ENCODE data around the gene PMEPA1. TPM values are rescaled to one million over a fixed set of nuclear protein-coding genes. Genes with fewer than 3 reads are reported as not detected.

PMEPA1 gene
- total RNA-seq, 1 donor = 0.86 TPM

DNA sequence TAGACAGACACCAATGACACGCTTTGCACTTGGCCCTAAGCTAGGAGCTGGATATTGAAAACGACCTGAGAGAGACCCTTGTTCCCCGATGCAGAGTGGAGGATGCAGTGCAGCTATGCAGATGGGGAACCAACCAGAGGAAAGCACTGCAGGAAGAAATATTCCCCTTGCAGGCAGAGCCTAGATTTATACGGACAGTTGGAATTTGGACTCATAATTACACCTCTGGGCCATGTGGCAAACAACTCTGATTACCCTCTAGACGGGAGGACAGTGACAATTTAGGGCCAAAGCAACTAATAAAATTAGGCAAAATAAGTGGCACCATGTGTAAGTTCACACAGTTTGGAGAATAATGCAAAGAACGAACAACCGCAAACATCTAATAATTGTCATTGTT is 12.3 kb downstream of the PMEPA1 start:
- DNase-seq (ENCODE audit: low read depth) = no peak
- H3K4me3 ChIP-seq (ENCODE audit: low read depth, low read length) = no peak overlapping the region
- TF ChIP-seq, protein P1, sequence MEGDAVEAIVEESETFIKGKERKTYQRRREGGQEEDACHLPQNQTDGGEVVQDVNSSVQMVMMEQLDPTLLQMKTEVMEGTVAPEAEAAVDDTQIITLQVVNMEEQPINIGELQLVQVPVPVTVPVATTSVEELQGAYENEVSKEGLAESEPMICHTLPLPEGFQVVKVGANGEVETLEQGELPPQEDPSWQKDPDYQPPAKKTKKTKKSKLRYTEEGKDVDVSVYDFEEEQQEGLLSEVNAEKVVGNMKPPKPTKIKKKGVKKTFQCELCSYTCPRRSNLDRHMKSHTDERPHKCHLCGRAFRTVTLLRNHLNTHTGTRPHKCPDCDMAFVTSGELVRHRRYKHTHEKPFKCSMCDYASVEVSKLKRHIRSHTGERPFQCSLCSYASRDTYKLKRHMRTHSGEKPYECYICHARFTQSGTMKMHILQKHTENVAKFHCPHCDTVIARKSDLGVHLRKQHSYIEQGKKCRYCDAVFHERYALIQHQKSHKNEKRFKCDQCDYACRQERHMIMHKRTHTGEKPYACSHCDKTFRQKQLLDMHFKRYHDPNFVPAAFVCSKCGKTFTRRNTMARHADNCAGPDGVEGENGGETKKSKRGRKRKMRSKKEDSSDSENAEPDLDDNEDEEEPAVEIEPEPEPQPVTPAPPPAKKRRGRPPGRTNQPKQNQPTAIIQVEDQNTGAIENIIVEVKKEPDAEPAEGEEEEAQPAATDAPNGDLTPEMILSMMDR (IDR thresholded peaks at IDR 0.05; ENCODE audit: insufficient read depth, low read depth, low read length) = no peak

GRCh38 chr20:57696401-57696961 is 13.3 kb downstream of the PMEPA1 start:
- DNase-seq (ENCODE audit: low read depth) = no peak
- TF ChIP-seq, protein P1 (IDR thresholded peaks at IDR 0.05; ENCODE audit: insufficient read depth, low read depth, low read length) = no peak
- no peak overlapping the region for H3K4me3 ChIP-seq (ENCODE audit: low read depth, low read length)

- DNase-seq (ENCODE audit: low read depth) = no peak
- H3K4me3 ChIP-seq (ENCODE audit: low read depth, low read length) = no peak overlapping the region
- TF ChIP-seq, protein P1 (IDR thresholded peaks at IDR 0.05; ENCODE audit: insufficient read depth, low read depth, low read length) = no peak
Observed at GRCh38 chr20:57695940-57696339, 13.9 kb downstream of the PMEPA1 start.

- H3K4me3 ChIP-seq (ENCODE audit: low read depth, low read length) = no peak overlapping the region
- no peak for DNase-seq (ENCODE audit: low read depth)
- TF ChIP-seq, protein P1 (IDR thresholded peaks at IDR 0.05; ENCODE audit: insufficient read depth, low read depth, low read length) = no peak
Observed at GRCh38 chr20:57695012-57695411, 14.8 kb downstream of the PMEPA1 start.

DNA sequence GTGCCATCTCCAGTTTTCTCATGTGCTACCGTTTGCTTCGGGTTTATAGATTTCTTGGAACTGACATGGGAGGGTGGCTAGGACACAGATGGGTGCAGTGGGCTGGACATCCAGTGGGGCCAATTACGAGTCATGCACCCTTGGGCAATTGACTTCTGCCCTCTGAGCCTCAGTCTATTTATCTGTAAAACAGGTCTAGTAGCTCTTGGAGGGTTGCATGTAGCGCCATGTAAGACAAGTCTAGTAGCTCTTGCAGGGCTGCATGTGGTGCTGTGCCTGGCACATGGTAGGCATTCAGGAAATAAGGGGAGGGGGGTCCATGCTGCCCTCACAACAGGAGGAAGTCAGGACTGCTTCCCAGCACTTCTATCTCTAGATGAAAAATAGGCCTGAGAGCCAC is 15.3 kb downstream of the PMEPA1 start:
- no peak for DNase-seq (ENCODE audit: low read depth)
- TF ChIP-seq, protein P1 (IDR thresholded peaks at IDR 0.05; ENCODE audit: insufficient read depth, low read depth, low read length) = no peak
- no peak overlapping the region for H3K4me3 ChIP-seq (ENCODE audit: low read depth, low read length)

DNA sequence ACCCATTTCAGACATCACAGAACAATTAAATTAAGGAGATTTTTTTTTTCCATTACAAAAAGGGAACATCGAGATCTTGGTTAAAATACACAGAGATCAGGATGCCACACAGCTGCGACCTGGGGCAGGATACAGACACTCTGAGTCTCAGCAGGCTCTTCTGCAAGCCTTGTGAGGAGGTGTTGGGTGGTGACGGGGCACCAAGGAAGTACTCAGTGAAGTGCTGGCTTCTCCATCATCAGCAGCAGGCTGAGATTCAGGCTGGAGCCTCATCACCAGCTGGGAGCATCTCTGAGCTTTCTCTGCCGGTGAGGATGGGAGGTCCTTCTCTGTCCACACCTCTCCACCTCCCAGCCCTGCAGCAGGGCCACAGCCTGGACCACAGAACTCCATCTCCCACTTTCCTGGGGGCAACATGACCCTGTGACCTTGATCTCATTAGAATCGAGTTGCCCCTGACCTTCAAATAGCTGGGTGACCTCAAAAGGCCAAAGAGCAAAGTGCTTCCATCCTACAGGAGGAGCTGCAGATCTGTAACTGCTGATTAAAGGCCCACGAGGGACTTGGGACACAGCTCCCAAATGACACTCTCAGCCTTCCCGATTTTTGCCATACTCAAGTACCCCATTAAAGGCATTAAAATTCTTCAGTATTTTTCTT is 16.0 kb downstream of the PMEPA1 start:
- TF ChIP-seq, protein P1 (IDR thresholded peaks at IDR 0.05; ENCODE audit: insufficient read depth, low read depth, low read length) = no peak
- no peak overlapping the region for H3K4me3 ChIP-seq (ENCODE audit: low read depth, low read length)
- DNase-seq (ENCODE audit: low read depth) = no peak

Measured in fibroblast of villous mesenchyme (primary cell).